Measurements from ENCODE around the gene ANKDD1A.

Gene ANKDD1A

DNA sequence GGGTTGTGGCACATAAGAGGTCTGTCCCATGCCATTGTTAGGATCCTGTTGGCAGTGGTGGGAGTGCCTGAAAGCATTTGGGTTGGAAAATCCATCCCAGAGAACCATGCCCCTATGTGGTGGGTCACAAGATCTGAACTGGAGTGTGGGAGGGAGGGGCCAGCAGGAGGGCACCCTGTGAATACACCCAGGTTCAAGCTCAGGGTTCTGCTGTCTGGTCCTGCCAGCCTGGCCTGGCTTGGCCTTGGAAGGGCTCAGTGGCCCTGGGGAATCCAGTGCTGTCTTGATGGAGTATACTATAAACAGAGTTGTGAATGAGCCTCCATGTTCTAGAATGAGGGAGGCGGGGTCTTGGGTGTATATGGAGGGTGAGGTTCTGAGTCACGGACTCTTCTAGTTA is 11.8 kb downstream of the ANKDD1A start:
- DNase-seq (ENCODE audit: low spot score) = no peak

DNA sequence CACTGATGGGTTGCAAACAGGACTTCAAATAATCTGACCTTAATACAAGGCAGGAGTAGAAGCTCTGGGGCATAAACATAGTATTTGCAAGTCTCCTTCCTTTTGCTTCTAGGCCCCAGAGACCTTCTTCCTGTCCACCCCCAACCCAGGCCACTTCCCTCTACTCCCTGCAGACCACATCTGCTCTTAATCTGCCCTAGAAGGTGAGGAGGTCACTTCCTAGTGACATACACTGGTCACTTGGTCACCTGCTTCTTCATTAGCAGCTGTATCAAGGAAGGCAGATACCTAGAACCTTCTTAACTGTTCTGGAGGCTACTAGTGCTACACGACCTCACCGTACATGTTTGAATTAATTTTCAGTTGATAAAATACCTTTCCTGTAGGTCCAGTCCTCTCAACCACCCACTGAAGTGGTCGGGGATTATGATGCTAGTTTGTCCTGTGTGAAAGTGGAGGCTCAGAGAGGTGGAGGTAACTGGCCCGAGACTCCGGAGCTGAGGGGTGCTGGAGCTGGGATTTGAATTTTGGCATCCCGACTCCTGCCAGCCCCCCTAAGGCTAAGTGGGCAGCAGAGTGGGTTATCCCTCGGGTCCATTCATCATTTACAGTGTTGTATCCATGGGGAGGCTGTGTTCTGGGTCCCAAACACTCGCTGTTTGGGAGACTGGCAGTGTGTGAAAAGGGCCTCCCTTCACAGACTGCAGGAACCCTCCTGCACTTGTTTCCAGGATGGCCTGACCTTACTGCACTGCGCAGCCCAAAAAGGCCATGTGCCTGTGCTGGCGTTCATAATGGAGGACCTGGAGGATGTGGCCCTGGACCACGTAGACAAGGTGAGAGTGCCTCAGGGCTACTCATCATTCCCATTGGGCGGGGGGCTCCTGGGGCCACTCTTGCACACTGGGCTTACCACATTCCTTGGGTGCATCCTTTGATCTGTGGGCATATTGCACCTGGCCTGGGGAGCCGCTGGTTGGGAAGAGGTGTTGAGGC is 13.9 kb downstream of the ANKDD1A start:
- DNase-seq (ENCODE audit: low spot score) = no peak

DNA sequence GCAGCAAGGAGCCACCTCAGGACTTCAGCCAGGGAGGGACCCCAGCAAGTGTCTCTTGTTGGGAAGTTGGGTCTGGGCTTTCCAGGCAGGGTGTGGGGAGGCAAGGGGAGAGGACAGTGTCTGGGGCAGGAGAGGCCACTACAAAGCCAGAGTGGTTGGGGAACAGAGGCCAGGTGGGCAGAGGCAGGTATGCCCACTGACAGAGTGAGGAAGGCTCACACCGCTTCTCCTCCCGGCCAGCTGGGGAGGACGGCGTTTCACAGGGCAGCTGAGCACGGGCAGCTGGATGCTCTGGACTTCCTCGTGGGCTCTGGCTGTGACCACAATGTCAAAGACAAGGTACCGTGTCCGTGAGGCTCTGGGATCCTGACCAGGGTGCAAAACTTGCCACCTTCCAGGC is 15.0 kb downstream of the ANKDD1A start:
- DNase-seq (ENCODE audit: low spot score) = no peak

DNA sequence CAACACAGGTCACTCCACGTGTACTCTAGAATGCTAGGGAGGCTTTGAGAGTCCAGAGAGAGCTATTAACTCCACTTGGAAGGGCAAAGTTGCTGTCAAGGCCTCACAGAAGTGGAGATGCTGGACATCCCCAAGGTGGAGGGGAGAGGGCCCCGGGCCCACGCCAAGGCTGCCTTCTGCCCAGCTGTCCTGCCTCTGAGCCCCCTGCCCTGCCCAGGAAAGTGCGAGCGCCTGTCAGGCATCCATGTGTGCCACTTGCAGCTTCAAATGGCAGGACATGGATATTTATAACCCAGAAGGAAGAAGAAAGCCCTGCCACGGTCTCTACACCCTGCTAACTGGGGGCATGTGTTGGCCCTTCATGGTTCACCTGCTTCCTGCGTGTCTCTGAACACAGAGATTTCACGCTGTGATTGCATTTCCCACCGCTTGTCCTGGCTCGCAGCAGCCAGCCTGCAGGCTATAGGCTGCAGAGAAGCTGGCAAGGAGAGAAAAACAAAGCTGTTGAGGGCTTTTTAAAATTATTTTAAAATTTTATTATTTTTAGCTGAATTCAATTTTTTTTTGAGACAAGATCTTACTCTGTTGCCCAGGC is 17.0 kb downstream of the ANKDD1A start:
- no peak for DNase-seq (ENCODE audit: low spot score)

DNA sequence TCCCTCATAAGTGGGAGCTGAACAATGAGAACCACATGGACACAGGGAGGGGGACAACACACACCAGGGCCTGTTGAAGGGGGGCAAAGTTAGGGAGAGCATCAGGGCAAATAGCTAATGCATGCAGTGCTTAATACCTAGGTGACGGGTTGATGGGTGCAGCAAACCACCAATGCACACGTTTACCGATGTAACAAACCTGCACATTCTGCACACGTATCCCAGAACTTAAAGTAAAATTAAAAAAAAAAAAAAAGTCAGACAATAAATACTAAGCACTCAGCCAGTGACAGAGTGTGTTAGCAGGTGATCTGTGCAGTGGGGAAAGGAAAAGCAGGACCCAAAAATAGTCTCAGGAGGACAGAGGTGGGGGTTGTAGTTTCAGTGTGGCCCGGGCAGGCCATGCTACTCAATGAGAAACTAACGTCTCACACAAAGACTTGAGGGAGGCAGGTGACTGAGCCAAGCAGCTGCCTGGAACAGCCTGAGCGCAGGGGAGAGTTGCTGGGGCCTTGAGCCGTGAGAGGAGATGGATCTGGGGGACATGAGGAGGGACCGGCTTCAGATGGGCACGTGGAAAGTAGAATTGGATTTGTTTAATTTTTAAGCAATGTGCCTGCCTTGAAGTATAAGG is 18.4 kb downstream of the ANKDD1A start:
- DNase-seq (ENCODE audit: low spot score) = no peak

DNA sequence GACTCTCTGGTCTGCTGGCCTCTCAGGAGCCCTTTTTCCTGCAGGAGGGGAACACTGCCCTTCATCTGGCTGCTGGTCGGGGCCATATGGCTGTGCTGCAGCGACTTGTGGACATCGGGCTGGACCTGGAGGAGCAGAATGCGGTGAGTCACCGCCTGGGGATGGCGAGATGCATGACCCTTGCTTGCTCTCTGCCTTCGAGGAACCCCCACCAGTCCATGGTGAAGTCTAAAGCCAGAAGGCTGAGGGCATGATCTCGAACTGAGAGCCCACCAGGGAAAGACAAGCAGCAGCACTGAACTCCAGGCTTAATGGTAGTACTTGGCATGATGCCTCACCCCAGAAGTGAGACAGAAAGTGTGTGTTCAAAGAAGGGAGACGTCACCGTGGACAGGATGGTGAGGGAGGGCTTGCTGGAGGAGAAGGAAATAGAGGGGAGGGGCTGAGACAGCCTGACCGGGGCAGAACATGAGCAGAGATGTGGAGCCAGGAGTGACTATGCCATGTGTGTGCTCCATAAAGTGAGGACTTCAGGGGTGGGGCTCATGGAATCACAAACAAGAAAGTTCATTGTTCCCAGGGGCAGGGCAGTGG is 19.2 kb downstream of the ANKDD1A start:
- peak; percentile 66 for DNase-seq (ENCODE audit: low spot score)

DNA sequence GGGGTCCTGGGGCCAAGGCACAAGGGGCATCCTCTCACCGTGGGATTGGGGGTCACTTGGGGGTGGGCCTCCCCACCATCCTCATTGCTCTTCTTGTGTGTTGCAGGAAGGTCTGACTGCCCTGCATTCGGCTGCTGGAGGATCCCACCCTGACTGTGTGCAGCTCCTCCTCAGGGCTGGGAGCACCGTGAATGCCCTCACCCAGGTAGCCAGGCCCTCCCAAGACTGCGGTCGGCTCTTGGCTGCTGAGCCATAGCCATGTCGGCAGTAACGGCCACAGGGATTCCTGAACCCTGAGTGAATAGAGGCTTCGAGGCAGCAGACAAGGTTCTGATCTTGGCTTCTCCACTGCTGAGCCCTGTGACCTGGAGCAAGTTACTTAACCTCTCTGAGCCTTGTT is 19.7 kb downstream of the ANKDD1A start:
- DNase-seq (ENCODE audit: low spot score) = no peak

DNA sequence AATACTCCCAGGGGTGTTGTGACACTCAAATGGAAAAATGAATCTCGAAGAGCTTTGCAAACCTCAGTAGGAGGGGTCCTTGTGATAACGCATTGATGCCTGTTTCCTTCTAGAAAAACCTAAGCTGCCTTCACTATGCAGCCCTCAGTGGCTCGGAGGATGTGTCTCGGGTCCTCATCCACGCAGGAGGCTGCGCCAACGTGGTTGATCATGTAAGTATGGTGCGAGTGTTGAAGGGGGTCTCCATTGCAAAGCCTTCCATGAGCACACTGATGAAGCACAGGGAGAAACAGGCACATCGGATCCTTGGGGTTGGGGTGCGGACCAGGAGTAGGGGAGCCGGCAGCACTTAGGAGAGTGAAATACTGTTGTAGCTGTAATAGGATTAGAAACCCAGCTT is 22.3 kb downstream of the ANKDD1A start:
- no peak for DNase-seq (ENCODE audit: low spot score)

DNA sequence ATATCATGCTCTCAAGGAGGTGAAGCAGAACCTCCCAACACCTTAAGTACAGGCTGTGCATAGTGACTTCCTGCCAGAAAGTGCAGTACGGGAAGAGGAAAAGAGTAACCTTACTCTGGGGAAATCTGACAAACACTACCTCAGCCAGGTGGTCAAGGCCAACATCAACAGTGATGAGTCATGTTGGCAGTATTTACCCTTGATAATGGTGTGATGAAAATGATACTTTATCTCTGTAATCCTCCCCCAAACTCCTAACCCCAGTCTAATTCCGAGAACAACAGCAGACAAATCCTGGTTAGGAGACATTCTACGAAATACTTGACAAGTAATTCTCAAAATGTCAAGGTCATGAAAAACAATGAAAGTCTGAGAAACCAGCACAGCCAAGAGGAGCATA is 26.5 kb downstream of the ANKDD1A start:
- DNase-seq (ENCODE audit: low spot score) = no peak

DNA sequence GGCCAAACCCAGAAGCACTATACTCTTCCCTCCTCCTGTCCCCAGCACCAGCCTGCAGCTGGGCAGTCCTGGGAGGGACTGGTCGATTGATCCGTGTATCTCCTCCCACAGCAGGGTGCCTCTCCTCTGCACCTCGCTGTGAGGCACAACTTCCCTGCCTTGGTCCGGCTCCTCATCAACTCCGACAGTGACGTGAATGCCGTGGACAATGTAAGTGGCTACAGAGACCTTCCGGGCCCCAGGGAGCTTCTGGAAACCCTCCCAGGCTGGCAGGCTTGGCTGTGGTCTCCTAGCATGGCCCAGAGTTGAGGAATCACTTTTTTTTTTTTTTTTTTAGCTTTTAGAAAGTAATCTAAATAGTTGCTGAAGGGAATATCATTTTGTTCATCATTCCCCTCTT is 30.7 kb downstream of the ANKDD1A start:
- DNase-seq (ENCODE audit: low spot score) = no peak

DNA sequence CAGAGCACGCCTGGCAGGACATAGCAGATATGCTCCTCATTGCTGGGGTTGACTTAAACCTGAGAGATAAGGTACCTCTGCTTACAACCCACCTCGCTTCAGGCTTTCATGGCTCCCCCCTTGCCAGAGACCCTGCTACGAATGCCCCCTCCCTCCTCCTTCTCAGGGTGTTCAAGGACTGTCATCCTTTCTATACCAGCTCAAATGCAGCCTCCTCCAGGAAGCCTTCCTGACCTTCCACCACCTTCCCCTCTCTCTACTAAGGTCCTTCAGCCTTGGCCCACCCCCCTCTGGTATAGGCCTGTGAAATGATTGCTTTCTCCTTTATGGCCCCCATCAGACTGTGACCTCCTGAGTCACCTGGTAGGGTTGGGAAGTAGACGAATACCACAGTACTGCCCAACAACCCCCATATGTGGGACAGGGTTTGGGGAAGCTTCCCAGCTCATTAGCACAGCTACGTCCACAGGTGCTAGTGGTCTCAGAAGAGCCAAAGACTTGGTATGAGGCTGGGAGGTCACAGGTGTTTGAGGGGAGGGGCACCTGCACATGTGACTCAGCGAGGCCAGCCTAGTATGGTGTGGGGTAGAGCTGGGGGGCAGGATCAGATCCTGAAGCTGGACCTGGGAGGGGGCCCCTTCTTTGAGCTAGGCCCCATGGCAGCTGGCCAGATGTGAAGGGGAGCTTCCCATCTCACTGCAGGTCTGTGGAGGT is 32.0 kb downstream of the ANKDD1A start:
- DNase-seq (ENCODE audit: low spot score) = no peak

DNA sequence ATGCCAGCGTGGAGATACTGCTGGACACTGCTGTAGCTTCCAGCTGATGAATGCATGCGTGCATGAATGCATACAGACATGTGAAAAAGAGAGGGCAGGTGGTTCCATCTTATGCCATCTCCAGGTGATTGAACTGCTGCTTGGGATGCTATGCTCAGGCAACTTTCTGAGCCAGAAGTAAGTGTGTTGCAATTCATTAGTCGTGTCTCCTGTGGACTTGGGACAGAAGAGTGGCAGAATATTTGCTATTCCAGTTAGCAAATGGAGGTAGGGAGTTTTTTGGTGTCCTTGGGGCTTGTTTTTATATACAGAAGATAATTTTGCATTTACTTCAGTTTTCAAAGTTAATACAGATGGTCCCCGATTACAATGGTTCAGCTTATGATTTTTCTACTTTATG is 33.3 kb downstream of the ANKDD1A start:
- DNase-seq (ENCODE audit: low spot score) = no peak

DNA sequence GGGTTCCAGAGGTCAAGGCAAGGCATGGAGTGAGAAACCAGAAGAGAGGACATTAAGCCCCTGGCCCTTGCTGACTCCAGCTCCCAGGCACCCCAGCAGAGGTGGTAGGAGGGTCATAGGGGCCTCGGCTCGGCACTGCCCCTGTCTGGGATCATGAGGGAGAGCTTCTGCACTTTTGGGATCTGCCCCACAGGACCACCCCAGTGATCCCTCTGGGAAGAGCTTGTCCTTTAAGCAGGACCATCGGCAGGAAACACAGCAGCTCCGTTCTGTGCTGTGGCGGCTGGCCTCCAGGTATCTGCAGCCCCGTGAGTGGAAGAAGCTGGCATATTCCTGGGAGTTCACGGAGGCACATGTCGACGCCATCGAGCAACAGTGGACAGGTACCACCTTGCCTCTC is 35.5 kb downstream of the ANKDD1A start:
- no peak for DNase-seq (ENCODE audit: low spot score)

DNA sequence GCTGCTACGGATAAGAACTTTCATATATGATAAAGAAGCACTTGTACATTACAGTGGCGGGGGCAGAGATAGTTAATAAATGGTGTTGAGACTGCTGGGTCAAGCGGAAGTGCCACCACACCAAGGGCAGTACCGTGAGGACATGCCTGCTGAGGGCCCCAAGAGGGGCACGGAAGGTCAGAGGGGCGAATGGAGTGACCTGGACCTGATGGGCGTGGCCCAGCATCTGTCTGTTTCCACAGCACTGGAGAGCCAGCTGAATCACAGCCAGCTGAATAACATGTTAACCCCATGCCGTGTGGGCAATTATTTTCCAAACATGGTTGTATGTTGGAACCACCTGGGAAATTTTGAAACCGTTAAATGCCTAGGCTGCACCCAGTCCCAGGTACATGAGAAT is 37.2 kb downstream of the ANKDD1A start:
- no peak for DNase-seq (ENCODE audit: low spot score)

DNA sequence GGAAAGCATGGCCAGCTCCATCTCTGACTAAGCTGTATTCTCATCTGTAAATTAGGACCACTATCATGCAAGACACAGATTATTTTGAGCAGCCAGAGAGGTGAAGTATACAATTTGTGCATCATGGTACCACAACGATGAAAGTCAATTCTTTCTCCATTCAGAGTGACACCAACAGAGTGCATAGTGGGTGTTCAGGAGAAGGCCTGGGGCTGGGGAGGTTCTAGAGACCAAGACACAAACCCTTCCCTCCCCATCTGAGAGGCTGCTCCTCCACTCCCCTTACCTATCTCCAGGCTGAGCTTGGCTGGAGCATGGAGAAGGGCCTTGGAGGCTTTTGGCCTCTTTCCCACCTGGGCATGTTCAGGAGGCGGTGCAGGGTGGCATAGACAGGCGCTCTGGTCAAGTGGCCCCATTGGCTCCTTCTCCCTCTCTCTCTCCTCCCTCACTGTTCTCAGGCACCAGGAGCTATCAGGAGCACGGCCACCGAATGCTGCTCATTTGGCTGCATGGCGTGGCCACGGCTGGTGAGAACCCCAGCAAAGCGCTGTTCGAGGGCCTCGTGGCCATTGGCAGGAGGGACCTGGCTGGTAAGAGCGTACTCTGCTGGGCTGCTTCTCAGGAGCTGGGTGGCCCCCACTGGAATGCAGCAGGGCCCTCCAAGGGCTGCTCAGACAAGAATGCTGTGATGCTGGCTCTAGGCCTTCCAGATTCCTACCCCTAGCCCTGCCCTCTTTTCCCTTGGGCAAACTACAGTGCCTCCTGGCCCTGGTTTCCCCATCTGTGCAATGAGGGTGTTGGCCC is 37.9 kb downstream of the ANKDD1A start:
- DNase-seq (ENCODE audit: low spot score) = no peak

DNA sequence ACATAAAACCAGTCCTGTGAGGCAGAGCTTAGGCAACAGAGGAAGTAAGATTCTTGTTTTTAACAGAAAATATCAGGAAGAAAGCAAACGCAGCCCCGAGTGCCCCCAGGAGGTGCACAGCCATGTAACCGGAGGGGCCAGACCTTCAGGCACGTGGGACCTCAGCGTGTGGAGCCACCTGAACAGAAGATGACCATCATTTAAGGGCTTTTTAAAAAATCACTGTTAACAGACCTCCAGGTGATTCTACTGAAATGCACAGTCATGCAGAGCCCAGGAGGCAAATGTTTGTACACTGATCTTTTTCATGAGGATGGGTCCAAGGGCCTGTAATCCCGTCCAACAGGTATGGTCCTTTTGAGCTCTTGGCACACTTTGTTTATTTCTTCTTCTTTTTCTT is 39.2 kb downstream of the ANKDD1A start:
- no peak for DNase-seq (ENCODE audit: low spot score)

DNA sequence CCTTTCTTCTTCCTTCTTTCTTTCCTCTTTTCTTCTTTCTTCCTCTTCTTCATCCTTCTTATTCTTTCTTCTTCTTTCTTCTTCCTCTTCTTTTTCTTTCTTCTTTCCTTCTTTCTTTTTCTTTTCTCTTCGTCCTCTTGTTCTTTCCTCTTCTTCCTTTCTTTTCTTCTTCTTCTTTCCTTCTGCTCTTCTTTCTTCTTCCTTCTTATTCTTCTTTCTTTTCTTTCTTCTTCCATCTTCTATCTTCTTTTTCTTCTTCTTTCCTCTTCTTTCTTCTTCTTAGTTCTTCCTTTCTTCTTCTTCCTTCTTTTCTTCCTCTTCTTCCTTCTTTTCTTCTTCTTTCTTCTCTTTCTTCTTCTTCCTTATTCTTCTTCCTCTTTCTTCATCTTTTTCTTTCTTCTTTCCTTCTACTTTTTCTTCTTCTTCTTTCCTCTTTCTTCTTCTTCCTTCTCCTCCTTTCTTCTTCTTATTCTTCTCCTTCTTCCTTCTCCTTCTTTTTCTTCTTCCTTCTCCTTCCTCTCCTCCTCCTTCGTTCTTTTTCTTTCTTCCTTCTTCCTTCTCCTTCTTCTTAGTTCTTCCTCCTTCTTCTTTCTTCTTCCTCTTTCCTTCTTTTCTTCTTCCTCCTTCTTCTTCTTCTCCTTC is 40.2 kb downstream of the ANKDD1A start:
- no peak for DNase-seq (ENCODE audit: low spot score)

DNA sequence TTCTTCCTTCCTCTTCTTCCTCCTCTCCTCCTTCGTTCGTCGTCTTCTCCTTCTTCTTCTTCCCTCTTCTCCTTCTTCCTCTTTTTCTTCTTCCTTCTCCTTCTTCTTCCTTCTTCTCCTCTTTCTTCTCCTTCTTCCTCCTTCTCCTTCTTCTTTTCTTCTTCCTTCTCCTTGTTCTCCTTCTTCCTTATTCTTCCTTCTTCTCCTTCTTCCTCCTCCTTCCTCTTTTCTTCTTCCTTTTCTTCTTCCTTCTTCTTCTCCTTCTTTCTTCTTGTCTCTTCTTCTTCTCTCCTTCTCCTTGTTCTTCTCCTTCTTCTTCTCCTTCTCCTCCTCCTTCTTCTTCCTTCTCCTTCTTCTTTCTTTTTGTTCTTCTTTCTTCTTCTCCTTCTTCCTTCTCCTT is 42.7 kb downstream of the ANKDD1A start:
- no peak for DNase-seq (ENCODE audit: low spot score)

DNA sequence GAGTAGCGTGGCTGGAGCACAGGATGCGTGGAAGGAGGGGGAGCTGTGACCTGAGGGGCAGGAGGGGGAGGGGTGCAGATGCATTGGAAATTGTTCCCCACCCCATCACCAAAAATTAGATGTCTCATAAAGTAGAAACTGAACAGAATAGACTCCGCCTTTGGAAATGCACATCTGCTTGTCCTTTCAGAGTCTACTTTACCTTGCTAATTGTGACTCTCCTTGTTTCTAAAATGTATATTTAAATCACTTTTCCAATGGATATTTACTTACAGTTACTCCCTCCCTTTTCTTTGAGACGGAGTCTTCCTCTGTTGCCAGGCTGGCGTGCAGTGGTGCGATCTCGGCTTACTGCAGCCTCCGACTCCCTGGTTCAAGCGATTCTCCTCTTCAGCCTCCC is 47.4 kb downstream of the ANKDD1A start:
- DNase-seq (ENCODE audit: low spot score) = no peak

DNA sequence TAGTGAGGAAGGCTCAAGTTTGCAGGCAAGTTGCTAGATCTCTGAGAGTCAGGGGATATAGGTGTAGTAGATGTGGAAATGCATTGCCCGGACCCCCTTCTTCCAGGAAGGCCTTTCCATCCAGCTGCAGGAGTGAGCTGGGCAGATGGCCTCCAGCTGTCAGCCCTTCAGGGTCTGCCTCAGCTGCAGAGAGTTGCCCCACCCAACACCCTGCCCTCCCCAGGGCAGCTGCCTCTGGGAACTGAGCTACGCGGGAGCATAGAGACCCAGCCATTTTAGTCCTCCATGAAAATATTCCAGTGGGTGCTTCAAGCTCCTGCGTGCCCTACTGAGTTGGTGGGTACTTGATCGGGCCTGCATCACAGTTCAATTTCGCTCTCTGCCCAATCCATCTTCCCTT is 48.5 kb downstream of the ANKDD1A start:
- DNase-seq (ENCODE audit: low spot score) = no peak

DNA sequence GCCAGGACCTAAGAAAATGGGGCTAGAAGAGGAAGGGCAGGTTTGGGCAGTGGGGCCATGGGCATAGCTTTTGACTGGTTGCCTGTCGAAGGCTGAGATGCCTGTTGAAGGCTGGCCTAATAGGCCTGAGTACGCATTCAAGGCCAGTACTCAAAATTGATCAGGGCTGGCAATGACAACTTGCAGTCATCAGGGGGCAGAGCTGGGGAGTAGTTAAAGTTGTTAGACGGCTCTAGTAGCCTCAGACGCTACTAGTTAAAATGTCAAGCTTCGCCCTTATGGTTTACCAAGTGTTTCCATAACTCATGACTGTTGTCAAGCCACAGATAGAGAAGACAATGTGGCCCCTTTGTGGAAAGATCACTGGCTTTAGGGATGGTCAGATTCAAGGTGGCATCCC is 49.3 kb downstream of the ANKDD1A start:
- DNase-seq (ENCODE audit: low spot score) = no peak
